Lower lobe of right lung (tissue), 2 donors: ENCODE measurements around the gene SSR3. TPM values are rescaled to one million over a fixed set of nuclear protein-coding genes. Genes with fewer than 3 reads are reported as not detected.
"Not testable (repeated sequence)": the region's sequence is repeated elsewhere in the genome, so short reads cannot be mapped to it uniquely, and the experiment has no call there.

Experiments
- ATAC-seq, 2 donors: fragments of 200-7000 bp; cut with Tn5 transposase; one replicate each; pipeline ENCODE4 v1.9.1; 2020 to 2022; ENCODE audit warnings: mild to moderate bottlenecking in 2 of 2, moderate library complexity in 2 of 2
- DNase-seq: peaks from one replicate; pipeline ENCODE4 v3.0.0-alpha.2; 2020
- H3K27ac ChIP-seq: fragments of 200-600 bp; one replicate; pipeline ENCODE4 v1.8.0; 2022
- H3K27me3 ChIP-seq: fragments of 200-600 bp; one replicate; pipeline ENCODE4 v1.8.0; 2022; ENCODE audit warnings: low read depth
- H3K36me3 ChIP-seq: fragments of 200-600 bp; one replicate; pipeline ENCODE4 v1.8.0; 2022; ENCODE audit warnings: mild to moderate bottlenecking
- H3K4me1 ChIP-seq: fragments of 200-600 bp; one replicate; pipeline ENCODE4 v1.8.0; 2022
- H3K4me3 ChIP-seq: fragments of 200-600 bp; one replicate; pipeline ENCODE4 v1.8.0; 2022; ENCODE audit warnings: mild to moderate bottlenecking
- H3K9me3 ChIP-seq: fragments of 200-600 bp; one replicate; pipeline ENCODE4 v1.8.0; 2022
- intact Hi-C: fragments of 100-400 bp; cut with DNase I; formaldehyde crosslinking; loops from one replicate; pipeline ENCODE4 v1.11.0; 2022
- total RNA-seq: library from RNA; stranded (reverse); fragmentation: NEBNext Ultra II Directional; extraction: Animal tissue kit (Norgen Biotek cat#: 25700); gene quantifications from one replicate; pipeline ENCODE4 v1.2.1, GENCODE V29; 2021
- TF ChIP-seq, protein P1 (sequence below): fragments of 200-600 bp; IDR thresholded peaks from one replicate; pipeline ENCODE4 v1.8.0; 2022; ENCODE audit warnings: antibody characterized with exemption, mild to moderate bottlenecking
- donor health status: DM: no; HTN: yes; CAD: no; lungs with severe emphysema.

The SSR3 gene
- total RNA-seq, 1 donor from 2014 or later, result 158 TPM

DNA sequence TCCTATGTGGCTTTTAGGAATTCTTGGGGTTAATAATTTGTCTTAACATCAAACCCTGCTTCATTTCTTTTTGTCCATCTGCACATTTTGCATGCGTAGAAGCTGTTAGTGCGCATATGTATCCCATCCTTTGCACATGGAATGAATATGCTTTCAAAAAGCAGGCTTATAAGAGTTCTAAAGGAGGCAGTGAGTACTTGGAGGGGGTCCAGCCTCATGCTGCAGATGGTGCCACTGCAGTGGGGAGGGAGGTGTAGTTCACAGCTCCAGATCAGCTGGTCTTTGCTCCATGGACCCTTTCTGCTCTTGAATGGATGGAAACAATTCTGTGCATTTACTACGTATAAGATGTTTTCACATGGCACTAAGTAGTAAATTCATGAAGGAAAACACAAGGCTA, 20.7 kb upstream of the SSR3 start:
- H3K27ac ChIP-seq, result no peak overlapping the region
- H3K9me3 ChIP-seq, result no peaks in the 10 kb centered on the region
- no peak for ATAC-seq
- peaks cover 13% of the 10 kb centered on the region for H3K4me1 ChIP-seq
- intact Hi-C loops, result no loop called here
- no peaks in the 10 kb centered on the region for H3K36me3 ChIP-seq
- no peak overlapping the region for H3K4me3 ChIP-seq
- no peaks in the 10 kb centered on the region for H3K27me3 ChIP-seq
- TF ChIP-seq, protein P1, sequence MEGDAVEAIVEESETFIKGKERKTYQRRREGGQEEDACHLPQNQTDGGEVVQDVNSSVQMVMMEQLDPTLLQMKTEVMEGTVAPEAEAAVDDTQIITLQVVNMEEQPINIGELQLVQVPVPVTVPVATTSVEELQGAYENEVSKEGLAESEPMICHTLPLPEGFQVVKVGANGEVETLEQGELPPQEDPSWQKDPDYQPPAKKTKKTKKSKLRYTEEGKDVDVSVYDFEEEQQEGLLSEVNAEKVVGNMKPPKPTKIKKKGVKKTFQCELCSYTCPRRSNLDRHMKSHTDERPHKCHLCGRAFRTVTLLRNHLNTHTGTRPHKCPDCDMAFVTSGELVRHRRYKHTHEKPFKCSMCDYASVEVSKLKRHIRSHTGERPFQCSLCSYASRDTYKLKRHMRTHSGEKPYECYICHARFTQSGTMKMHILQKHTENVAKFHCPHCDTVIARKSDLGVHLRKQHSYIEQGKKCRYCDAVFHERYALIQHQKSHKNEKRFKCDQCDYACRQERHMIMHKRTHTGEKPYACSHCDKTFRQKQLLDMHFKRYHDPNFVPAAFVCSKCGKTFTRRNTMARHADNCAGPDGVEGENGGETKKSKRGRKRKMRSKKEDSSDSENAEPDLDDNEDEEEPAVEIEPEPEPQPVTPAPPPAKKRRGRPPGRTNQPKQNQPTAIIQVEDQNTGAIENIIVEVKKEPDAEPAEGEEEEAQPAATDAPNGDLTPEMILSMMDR, result no peak
- no peak for DNase-seq

DNA sequence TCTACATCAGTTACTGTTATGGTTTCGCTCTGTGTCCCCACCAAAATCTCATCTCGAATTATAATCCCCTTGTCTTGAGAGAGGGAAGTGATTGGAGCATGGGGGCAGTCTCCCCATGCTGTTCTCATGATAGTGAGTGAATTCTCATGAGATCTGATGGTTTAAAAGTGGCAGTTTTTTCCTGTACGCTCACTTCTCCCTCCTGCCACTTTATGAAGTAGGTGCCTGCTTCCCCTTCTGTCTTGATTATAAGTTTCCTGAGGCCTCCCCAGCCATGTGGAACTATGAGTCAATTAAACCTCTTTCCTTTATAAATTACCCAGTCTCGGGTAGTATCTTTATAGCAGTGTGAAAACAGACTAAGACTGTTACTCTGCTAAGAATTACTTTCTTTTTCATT, 15.0 kb upstream of the SSR3 start:
- H3K27me3 ChIP-seq, H3K9me3 ChIP-seq, H3K27ac ChIP-seq, ATAC-seq, intact Hi-C loops, H3K36me3 ChIP-seq, H3K4me3 ChIP-seq, DNase-seq, H3K4me1 ChIP-seq: not testable (repeated sequence)

DNA sequence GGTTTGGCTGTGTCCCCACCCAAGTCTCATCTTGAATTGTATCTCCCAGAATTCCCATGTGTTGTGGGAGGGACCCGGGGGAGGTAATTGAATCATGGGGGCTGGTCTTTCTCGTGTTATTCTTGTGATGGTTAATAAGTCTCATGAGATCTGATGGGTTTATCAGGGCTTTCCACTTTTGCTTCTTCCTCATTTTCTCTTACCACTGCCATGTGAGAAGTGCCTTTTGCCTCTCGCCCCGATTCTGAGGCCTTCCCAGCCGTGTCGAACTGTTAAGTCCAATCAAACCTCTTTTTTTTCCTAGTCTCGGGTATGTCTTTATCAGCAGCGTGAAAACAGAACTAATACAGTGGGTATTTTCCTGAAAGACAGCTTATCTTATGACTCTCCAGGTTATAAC, 14.1 kb upstream of the SSR3 start:
- H3K27ac ChIP-seq, DNase-seq, H3K4me3 ChIP-seq, H3K27me3 ChIP-seq, ATAC-seq, H3K9me3 ChIP-seq, H3K36me3 ChIP-seq, H3K4me1 ChIP-seq, intact Hi-C loops: not testable (repeated sequence)

DNA sequence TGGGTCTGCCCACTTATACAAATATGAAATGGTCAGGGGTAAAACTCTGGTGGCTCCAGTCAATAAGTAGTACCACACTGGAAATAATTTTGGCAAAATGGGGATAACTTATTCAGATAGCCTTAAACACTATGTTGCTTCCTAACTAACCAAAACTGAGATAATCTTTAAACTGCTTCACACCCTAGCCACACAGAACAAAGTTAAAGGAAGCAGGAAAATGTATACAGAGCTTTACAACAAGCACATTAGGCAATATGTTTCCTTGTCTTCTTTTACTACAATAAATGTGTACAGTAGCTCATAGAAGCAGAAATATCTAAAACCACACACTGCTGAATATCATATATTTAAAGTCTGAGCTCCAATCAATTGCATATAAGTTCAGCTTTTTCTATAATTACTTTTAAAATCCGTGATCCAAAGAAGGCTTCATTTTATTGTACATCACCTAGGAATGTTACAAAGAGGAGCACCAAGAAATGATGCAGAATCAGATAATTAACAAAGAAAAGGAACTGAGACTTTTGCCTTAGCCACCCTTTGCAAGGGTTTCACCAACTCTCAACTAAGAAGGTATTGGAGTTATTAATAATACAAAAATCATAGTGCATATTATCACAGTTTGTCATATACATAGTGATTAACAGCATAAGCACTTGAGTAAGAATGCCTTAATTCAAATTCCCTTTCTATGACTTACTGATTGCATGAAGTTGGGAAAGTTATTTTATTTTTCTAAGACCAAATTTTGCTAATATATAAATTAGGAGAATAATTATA, 9.2 kb upstream of the SSR3 start:
- no peaks in the 10 kb centered on the region for H3K36me3 ChIP-seq
- TF ChIP-seq, protein P1, result no peak
- no peaks in the 10 kb centered on the region for H3K4me1 ChIP-seq
- ATAC-seq (no peak), DNase-seq (no peak)
- no peaks in the 10 kb centered on the region for H3K27me3 ChIP-seq
- intact Hi-C loops, result no loop called here
- no peak overlapping the region for H3K4me3 ChIP-seq
- H3K27ac ChIP-seq, result no peak overlapping the region
- no peaks in the 10 kb centered on the region for H3K9me3 ChIP-seq

DNA sequence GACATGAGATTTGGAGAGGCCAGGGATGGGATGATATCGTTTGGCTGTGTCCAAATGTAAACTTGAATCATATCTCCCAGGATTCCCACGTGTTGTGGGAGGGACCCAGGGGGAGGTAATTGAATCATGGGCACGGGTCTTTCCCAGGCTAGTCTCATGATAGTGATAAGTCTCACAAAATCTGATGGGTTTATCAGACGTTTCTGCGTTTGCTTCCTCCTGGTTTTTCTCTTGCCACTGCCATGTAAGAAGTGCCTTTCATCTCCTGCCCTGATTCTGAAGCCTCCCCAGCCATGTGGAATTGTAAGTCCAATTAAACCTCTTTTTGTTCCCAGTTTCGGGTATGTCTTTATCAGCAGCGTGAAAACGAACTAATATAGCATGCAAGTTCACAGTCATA, 7.6 kb upstream of the SSR3 start:
- H3K4me3 ChIP-seq, H3K27ac ChIP-seq, ATAC-seq, H3K9me3 ChIP-seq, H3K27me3 ChIP-seq, H3K36me3 ChIP-seq, H3K4me1 ChIP-seq, intact Hi-C loops, DNase-seq: not testable (repeated sequence)

DNA sequence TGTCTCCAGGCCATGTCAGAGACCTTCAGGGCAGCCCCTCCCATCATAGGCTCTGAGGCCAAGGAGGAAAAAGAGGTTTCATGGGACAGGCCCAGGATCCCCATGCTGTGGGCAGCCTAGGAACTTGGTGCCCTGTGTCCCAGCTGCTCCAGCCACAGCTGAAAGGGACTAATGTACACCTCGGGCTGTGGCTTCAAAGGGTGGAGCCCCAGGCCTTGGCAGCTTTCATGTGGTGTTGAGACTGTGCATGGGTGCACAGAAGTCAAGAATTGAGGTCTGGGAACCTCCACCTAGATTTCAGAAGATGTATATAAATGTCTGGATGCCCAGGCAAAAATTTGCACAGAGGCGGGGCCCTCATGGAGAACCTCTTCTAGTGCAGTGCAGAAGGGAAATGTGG, 6.6 kb upstream of the SSR3 start:
- no peaks in the 10 kb centered on the region for H3K27me3 ChIP-seq
- DNase-seq (no peak), ATAC-seq (no peak)
- H3K27ac ChIP-seq, result no peak overlapping the region
- H3K4me3 ChIP-seq, result no peak overlapping the region
- TF ChIP-seq, protein P1, result no peak
- H3K9me3 ChIP-seq, result no peaks in the 10 kb centered on the region
- no peaks in the 10 kb centered on the region for H3K36me3 ChIP-seq
- H3K4me1 ChIP-seq, result no peaks in the 10 kb centered on the region
- intact Hi-C loops, result no loop called here

DNA sequence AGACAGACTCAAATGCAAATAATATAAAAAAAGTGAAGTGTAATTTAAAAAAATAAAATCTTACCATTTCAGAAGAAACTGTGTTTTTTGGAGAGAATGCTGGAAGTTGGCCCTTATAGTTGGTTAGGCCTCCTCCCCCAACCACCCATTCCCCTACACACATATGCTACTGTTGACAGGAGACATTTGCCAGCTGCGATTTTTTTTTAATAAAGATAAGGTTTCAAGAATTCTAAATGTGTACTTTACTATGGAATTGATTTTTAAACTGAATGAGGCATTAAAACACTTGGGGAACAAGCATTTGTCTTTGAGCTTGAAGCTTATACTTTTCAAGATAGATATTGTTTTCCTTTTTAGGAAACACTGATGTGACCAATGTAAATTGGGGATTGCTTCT, 4.4 kb upstream of the SSR3 start:
- TF ChIP-seq, protein P1, result no peak
- no peaks in the 10 kb centered on the region for H3K9me3 ChIP-seq
- H3K27me3 ChIP-seq, result no peaks in the 10 kb centered on the region
- no peaks in the 10 kb centered on the region for H3K4me1 ChIP-seq
- intact Hi-C loops, result no loop called here
- no peak for DNase-seq
- no peak for ATAC-seq
- no peaks in the 10 kb centered on the region for H3K36me3 ChIP-seq
- no peak overlapping the region for H3K4me3 ChIP-seq
- no peak overlapping the region for H3K27ac ChIP-seq
